Heart left ventricle (tissue), 16 donors: Measurements from ENCODE around the gene FER. TPM values are rescaled to one million over a fixed set of nuclear protein-coding genes. Genes with fewer than 3 reads are reported as not detected.

Source experiments
- ATAC-seq, 4 donors: fragments of 200-7000 bp; cut with Tn5 transposase; one replicate each; pipeline ENCODE4 v1.9.1; 2020 to 2022; ENCODE audit warnings: moderate library complexity in 4 of 4, mild to moderate bottlenecking in 3 of 4, moderate number of reproducible peaks in 1 of 4
- DNase-seq, 5 donors: peaks; one replicate each; pipeline ENCODE4 v3.0.0-alpha.2; 2020
- H3K27ac ChIP-seq, 12 donors: fragments of 200-600 bp; sonication (generic) in 4 of 12; one replicate each; pipeline versions ENCODE4 v1.5.0 to v1.8.0; 2016 to 2022; ENCODE audit warnings: mild to moderate bottlenecking in 2 of 12
- H3K27me3 ChIP-seq, 9 donors: fragments of 200-600 bp; sonication (generic) in 2 of 9; one replicate each; pipeline versions ENCODE4 v1.5.1 to v1.8.0; 2016 to 2022; ENCODE audit warnings: mild to moderate bottlenecking in 3 of 9
- H3K36me3 ChIP-seq, 9 donors: fragments of 200-600 bp; sonication (generic) in 2 of 9; one replicate each; pipeline versions ENCODE4 v1.5.0 to v1.8.0; 2018 to 2022; ENCODE audit warnings: mild to moderate bottlenecking in 2 of 9
- H3K4me1 ChIP-seq, 12 donors: fragments of 200-600 bp; sonication (generic) in 4 of 12; one replicate each; pipeline versions ENCODE4 v1.5.0 to v1.8.0; 2016 to 2022; ENCODE audit warnings: mild to moderate bottlenecking in 3 of 12
- H3K4me3 ChIP-seq, 12 donors: fragments of 200-600 bp; sonication (generic) in 4 of 12; one replicate each; pipeline versions ENCODE4 v1.5.0 to v1.8.0; 2017 to 2022; ENCODE audit warnings: mild to moderate bottlenecking in 9 of 12, moderate library complexity in 4 of 12
- H3K9me3 ChIP-seq, 12 donors: fragments of 200-600 bp; sonication (generic) in 4 of 12; one replicate each; pipeline versions ENCODE4 v1.5.0 to v1.8.0; 2016 to 2022; ENCODE audit warnings: mild to moderate bottlenecking in 1 of 12
- POLR2A ChIP-seq, 2 donors: fragments of 450-650 bp; IDR thresholded peaks; one replicate each; pipeline ENCODE4 v1.6.1; 2017; ENCODE audit warnings: antibody characterized with exemption in 2 of 2, mild to moderate bottlenecking in 2 of 2, moderate library complexity in 2 of 2
- WGBS, 4 donors: extraction: QIAGEN DNeasy Blood & Tissue Kit in 2 of 4; methylation state at CpG; one replicate each; pipeline versions ENCODE4 v1.1.5 to v1.1.7; 2013 to 2018; 5-methylcytosine and 5-hydroxymethylcytosine counted together
- intact Hi-C, 10 donors: fragments of 100-400 bp; cut with DNase I; formaldehyde crosslinking; loops; one replicate each; pipeline versions ENCODE4 v1.11.1 to v1.14.2; 2022
- polyA plus RNA-seq, 2 donors: library from polyadenylated mRNA; stranded (reverse); fragments of 200-250 nt; gene quantifications; one replicate each; pipeline ENCODE4 v1.2.3, GENCODE V29; 2013
- total RNA-seq, 9 donors: library from RNA; depleted of rRNA in 2 of 9; stranded (reverse); fragments of >200 nt in 2 of 9; fragmentation: NEBNext Ultra II Directional in 3 of 9; extraction: Animal tissue kit (Norgen Biotek cat#: 25700) in 3 of 9; gene quantifications; one replicate each; pipeline versions ENCODE4 v1.1.0 to v1.2.4, GENCODE V29; 2016 to 2023
- TF ChIP-seq, protein P1 (sequence below), 12 donors: fragments of 200-600 bp; sonication (generic) in 4 of 12; IDR thresholded peaks; one replicate each; pipeline versions ENCODE4 v1.5.0 to v1.8.0; 2018 to 2022; ENCODE audit warnings: antibody characterized with exemption in 12 of 12, mild to moderate bottlenecking in 5 of 12
- donor health status: ischemic (EF 13 %, LVEDD 7.1; RV severe dilation, severe dysfunction).
- donor health status: healthy with polysubstance abuse.
- donor health status: DM: no; HTN: yes; CAD: no.
- donor health status: DM: no; HTN: no; CAD: no.
- donor health status: ischemic (EF 25% LVEDD 6.9; RV normal size, moderate dysfunction).
- donor health status: ischemic (EF 25% LVEDD 5.7; RV mildly dilated, moderate dysfunction).
- donor health status: healthy.
- donor health status: DM: yes; HTN: yes; CAD: no.
- donor health status: ischemic (EF 35%, LVEDD 5.7; RV mildly dilated, moderate dysfunction).
- donor health status: nonischemic (EF 11% LVEDD 7.7; RV severe dilation, severe dysfunction).
- donor health status: DM: yes; HTN: yes; CAD: no.
- donor health status: PGD.
- donor health status: ischemic (EF 29% LVEDD 5.4; RV normal size, mild dysfunction).
- donor health status: nonischemic (EF 23%, LVEDD 6.1; RV moderate dilation, normal function).

Gene FER
- total and polyA plus RNA-seq, 11 donors, result 1.4 to 25.7 (median 13.1) TPM

- DNase-seq (no peak), ATAC-seq (no peak)
- 95 to 99% (median 98%) methylated on average over 3 of the region's 3 CpGs for WGBS, 4 donors
- H3K27me3 ChIP-seq, result no peaks in the 10 kb centered on the region
- H3K36me3 ChIP-seq, result peaks cover 0 to 5% (median 0%) of the 10 kb centered on the region in 9 donors
- H3K27ac ChIP-seq, result no peak overlapping the region
- intact Hi-C loops, result loop anchor here in 1 of 10 donors (10.0 kb wide), 1 partner anchor 554 kb away; no protein-coding TSS in a partner anchor
- no peaks in the 10 kb centered on the region for H3K4me1 ChIP-seq
- TF ChIP-seq POLR2A (IDR thresholded peaks at IDR 0.05), result no peak
- TF ChIP-seq, protein P1, sequence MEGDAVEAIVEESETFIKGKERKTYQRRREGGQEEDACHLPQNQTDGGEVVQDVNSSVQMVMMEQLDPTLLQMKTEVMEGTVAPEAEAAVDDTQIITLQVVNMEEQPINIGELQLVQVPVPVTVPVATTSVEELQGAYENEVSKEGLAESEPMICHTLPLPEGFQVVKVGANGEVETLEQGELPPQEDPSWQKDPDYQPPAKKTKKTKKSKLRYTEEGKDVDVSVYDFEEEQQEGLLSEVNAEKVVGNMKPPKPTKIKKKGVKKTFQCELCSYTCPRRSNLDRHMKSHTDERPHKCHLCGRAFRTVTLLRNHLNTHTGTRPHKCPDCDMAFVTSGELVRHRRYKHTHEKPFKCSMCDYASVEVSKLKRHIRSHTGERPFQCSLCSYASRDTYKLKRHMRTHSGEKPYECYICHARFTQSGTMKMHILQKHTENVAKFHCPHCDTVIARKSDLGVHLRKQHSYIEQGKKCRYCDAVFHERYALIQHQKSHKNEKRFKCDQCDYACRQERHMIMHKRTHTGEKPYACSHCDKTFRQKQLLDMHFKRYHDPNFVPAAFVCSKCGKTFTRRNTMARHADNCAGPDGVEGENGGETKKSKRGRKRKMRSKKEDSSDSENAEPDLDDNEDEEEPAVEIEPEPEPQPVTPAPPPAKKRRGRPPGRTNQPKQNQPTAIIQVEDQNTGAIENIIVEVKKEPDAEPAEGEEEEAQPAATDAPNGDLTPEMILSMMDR (IDR thresholded peaks at IDR 0.05), result no peak
- peaks cover 0 to 6% (median 0%) of the 10 kb centered on the region in 12 donors for H3K9me3 ChIP-seq
- no peak overlapping the region for H3K4me3 ChIP-seq
Observed at GRCh38 chr5:108911055-108911454, 163.4 kb downstream of the FER start.

DNA sequence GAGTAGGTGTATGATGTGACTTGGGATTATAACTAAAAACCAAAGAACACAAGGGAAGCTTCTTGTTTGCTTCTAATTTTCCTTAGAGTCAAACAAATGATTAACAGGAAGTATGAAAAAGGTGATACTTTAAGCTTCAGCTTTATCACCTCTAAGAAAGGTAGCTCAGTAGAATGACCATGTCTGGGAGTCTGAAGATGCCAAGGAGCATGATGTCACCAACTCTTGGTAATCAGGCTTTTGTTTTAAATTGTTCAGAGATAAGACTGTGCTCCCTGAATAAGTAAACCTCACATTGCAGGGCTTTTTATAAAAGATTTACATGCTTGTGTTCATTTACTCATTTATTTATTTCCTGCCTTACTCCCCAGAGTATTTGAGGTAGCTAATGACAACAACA is 169.9 kb downstream of the FER start:
- ATAC-seq, result no peak
- H3K27ac ChIP-seq, result no peak overlapping the region
- no peak for DNase-seq
- intact Hi-C loops, result loop anchor here in 1 of 10 donors (10.0 kb wide), 1 partner anchor 547 kb away; no protein-coding TSS in a partner anchor
- H3K27me3 ChIP-seq, result no peaks in the 10 kb centered on the region
- no peaks in the 10 kb centered on the region for H3K36me3 ChIP-seq
- no peak for TF ChIP-seq POLR2A (IDR thresholded peaks at IDR 0.05)
- TF ChIP-seq, protein P1 (IDR thresholded peaks at IDR 0.05), result no peak
- no peaks in the 10 kb centered on the region for H3K9me3 ChIP-seq
- H3K4me1 ChIP-seq, result peaks cover 0 to 4% (median 0%) of the 10 kb centered on the region in 12 donors
- H3K4me3 ChIP-seq, result no peak overlapping the region

DNA sequence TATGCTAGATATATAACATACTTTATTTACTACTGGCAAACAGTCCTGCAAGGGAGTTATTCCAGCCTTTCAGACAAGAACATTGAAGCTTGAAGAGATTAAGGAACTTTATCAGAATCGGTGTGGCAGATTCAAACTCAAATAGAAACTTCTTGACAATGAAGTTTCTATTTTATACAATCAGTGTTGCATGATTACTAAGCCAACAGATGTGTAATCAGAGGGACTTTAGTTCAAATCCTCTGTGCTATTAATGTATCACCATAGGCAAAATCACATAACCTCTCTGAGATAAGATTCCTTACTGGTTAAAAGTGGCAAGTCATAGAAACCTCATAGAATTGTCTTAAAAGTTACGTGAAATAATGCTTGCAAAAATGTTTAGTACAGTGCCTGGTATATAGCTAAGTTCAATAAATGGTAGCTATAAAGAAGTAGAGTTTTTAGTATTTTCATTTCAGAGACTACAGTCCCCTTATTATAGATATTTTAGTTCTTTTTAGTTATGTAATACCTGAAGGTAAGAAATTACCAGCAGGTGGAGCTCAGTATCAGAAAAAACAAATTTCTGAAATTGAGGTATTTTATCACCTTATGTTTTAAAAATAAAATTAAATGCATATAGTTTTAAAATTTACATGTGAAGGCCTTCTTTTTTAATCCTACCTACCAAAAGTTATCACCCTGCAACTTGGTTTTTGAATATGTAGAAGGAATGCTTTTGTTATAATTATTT is 172.1 kb downstream of the FER start:
- ATAC-seq, result no peak
- peaks cover 0 to 4% (median 0%) of the 10 kb centered on the region in 12 donors for H3K4me1 ChIP-seq
- no peaks in the 10 kb centered on the region for H3K36me3 ChIP-seq
- TF ChIP-seq, protein P1 (IDR thresholded peaks at IDR 0.05), result peak in 6 of 12 donors; percentile 23 to 45 (median 32)
- no peak for TF ChIP-seq POLR2A (IDR thresholded peaks at IDR 0.05)
- no peak for DNase-seq
- no peak overlapping the region for H3K27ac ChIP-seq
- H3K9me3 ChIP-seq, result no peaks in the 10 kb centered on the region
- H3K4me3 ChIP-seq, result no peak overlapping the region
- intact Hi-C loops, result loop anchor here in 1 of 10 donors (10.0 kb wide), 1 partner anchor 545 kb away; no protein-coding TSS in a partner anchor
- WGBS, 4 donors, result 62 to 75% (median 70%) methylated on average over 2 of the region's 2 CpGs
- H3K27me3 ChIP-seq, result no peaks in the 10 kb centered on the region

DNA sequence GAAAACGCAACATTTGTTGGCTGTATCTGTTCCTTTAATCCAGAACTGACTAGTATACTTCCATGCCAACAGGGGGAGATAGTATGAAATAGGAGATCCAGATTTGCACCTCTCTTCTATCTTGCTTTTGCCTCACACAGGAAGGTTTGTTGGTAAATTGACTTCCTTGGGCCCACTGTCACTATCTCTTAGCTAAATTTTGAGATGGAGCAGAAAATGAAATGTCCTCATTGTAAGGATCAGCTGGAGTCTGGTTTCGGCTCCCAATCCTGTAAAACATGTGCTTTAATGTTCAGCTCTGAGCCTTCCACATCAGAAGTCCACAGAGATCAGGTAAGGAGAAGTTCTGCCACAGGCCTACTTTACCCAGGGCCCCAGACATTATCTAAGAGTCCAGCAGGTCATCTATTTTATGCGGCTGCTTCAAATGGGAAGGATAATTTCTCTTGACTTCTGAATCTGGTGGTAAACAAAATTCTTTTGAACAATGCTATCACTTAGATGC is 176.8 kb downstream of the FER start:
- no peaks in the 10 kb centered on the region for H3K27me3 ChIP-seq
- intact Hi-C loops, result no loop called here
- DNase-seq (no peak), ATAC-seq (no peak)
- H3K36me3 ChIP-seq, result no peaks in the 10 kb centered on the region
- no peak for TF ChIP-seq POLR2A (IDR thresholded peaks at IDR 0.05)
- TF ChIP-seq, protein P1 (IDR thresholded peaks at IDR 0.05), result peak in 1 of 12 donors; percentile 6
- H3K4me3 ChIP-seq, result no peak overlapping the region
- H3K4me1 ChIP-seq, result peaks cover 0 to 8% (median 0%) of the 10 kb centered on the region in 12 donors
- 96 to 100% (median 98%) methylated on average over 3 of the region's 3 CpGs for WGBS, 4 donors
- no peak overlapping the region for H3K27ac ChIP-seq
- no peaks in the 10 kb centered on the region for H3K9me3 ChIP-seq
